HG02885 (cell line): ENCODE data around the gene GCNA.

Source experiments
- ATAC-seq: cut with Tn5 transposase; IDR thresholded peaks from one replicate; pipeline ENCODE4 v1.9.1; 2021; ENCODE audit warnings: mild to moderate bottlenecking; ENCODE audit not compliant: unreplicated experiment, poor library complexity

Gene GCNA

DNA sequence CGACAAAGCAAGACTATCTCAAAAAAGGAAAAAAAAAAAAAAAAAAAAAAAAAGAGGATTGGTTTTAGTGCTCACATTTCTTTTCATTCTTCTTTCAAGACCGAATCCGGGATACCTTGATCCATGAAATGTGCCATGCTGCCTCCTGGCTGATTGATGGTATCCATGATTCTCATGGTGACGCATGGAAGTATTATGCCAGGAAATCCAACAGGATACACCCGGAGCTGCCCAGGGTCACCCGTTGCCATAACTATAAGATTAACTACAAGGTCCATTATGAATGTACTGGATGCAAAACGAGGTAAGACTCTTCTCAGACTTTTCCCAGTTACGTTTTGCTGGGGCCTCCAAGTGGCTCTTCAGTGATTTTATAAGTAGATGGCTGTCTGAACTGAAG is 34.0 kb downstream of the GCNA start:
- no peak for ATAC-seq

DNA sequence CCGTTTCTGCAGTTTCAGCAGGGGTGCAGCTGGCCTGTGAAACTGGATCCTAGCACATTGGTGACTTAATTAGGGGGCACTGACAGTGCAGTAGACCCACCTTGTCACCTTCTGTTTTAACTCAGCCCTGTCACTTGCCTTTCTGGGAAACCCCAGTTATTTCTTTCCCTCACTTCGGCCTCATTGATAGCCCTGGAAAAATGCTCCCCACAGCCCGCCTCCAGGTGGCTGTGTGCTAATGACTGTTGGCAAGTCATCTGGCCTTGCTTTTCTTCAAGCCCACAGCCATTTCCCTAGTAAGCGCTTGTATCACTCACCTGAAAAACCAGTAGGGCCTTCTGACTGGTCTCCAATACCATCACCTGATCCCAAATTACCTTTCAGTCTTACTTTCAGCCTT is 36.8 kb downstream of the GCNA start:
- no peak for ATAC-seq

DNA sequence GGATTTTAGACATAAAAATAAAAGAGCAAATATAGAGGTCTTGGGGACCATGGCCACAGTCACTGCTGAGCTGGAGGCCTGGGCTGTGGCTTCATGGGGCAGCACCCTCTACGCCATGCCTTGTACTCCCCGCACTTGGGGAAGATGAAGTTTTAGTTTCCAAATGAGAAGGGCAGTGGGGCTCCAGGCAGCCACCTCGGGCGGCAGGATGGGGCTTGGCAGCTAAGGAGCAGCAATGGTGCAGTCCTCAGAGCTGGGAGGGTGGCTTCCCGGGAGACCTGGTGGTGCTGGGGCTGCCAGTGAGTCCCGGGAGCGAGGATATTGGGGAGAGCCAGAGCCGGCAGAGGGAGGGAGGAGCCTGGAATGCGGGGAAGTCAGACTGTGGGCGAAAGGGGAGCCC is 37.7 kb downstream of the GCNA start:
- no peak for ATAC-seq

DNA sequence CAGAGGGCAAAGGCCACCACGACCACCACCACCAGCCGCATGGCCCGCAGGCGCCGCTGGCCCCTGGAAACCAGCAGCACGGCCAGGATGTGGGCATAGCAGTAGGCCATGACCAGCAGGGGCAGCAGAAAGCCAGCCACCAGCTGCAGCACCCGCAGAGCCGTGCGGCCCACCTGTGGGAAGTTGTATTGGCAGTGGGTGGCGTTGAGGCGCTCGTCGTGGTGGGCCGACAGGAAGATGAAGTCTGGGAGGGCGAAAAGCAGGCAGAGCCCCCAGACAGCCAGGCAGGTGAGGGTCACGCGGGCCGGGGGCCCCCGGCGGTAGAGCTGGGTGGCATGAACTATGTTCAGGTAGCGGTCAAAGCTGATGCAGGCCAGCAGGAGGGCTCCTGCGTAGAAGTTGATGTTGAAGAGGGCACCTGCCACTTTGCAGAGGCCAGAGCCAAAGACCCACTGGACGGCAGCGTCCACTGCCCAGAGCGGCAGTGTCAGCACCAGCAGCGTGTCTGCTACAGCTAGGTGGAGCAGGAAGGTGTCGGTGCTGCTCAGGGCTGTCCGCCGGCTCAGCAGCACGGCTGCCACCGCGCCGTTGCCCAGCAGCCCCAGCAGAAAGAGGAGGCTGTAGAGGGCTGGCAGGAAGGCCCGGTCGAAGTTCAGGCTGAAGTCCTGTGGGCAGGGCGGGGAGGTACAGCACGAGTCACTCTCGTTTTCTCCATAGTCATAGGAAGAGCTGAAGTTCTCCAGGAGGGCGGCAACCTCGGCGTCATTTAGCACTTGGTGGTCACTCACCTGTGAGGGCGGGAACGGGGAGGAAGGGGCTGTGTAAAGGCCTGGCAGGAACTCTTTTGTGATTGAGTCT is 38.7 kb downstream of the GCNA start:
- no peak for ATAC-seq

DNA sequence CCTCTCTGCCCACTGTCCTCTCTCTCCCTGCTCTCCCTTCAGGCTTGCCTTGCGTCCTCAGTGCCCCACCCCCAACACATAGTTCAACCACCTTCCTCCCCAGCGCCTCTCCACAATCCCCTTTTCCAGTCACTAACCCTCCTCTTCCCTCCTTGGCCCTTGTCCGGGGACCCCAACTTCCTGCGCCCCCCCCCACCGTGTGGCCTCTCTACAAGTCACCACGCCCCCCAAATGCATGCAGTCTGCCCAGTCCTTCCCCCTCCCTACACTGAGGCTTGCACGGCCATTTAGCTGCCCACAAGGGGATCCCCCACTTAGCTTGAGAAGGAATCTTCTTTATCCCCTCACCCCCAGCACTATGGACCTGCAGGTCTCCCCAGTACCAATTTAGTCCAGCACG is 39.5 kb downstream of the GCNA start:
- no peak for ATAC-seq

DNA sequence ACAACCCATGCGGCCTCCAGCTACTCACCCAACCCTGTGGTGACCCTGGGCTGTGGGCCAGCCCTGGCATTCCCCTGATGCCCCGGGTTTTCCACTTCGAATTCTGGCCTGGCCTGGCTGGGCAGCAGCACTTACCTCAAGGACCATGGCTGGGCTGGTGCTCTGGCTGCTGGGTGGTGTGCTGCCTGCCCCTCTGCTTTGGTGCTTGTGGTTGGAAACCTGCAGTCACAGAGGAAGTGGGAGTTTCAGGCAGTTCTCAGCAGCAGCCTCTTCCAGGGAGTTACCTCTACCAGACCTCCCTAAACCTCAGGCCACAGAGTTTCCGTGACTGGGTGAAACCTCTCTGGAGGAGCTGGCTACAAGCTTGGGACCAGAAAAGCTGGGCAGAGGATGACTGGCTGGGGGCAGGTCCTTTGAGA is 40.1 kb downstream of the GCNA start, which contains the start of gene CXCR3:
CXCR3 (minus strand) TSS at position 209 of the 419 bp plus-strand sequence; CDS start at position 147, 62 bp downstream.
- peak; percentile 57 for ATAC-seq

DNA sequence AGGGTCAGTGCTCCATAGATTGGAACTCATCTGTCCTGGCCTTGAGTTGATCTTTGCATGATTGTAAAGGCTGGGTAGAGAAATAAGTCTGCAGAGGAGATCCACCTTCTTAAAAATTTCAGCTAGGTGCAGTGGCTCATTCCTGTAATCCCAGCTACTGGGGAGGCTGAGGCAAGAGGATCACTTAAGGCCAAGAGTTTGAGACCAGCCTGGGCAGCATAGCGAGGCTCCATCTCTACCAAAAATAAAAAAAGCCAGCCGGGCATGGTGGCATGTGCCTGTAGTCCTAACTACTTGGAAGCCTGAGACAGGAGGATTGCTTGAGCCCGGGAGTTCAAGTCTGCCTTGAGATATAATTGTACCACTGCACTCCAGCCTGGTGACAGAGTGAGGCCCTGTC is 40.5 kb downstream of the GCNA start:
- ATAC-seq = no peak

DNA sequence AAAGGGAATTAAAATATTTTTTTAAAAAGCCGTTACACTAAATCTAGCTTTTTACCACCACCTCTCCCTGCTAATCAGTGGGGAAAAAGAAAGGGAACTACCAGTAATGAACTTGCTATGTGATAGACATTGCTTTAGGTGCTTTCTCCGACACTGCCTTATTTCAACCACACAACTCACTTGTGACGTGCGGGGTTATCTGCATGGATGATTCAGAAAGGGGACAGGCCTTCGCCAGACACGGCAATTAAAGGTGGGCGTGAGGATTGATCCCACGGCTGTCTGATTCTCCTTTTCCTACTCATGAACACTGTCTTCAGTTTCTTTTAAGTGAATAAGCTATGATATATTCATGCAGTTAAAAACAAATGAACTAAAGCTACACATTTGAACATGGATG is 41.0 kb downstream of the GCNA start:
- ATAC-seq = no peak

DNA sequence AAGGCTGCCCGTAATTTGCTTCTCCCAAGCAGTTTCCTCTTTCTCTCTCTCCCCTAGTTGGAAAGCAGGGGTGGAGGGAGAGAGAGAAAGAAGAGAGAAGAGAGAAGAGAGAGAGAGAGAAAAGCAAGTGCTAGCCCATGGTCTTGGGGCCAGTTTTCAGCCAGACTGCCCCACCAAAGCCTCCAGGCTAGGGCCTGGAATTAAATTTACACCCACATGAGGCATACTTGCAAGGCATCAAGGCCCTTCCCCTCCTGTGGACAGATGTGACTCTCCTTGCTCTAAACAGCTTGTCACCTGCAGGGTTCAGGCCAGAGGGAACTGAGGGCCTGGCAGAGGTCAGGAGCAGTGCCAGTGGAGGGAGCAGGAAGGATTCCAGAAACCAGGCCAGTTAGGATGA is 41.7 kb downstream of the GCNA start:
- no peak for ATAC-seq

DNA sequence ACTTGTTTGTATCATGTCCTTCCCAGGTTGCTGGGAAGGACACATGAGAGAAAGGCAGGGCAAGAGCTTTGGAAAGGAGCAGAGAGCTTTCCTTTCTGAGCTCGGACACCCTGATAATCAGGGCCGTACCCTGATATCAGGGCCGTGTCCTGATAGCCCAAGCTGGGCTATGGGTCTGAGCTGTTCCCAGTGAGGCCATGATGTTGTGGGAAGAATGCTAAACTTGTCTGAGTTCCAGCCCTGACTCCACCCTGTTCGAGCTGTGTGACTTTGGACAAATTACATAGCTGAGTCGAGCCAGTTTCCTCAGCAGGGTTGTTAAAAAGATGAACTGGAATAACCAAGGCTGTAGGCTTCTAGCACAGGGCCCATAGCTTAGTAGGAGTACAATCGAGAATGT is 43.4 kb downstream of the GCNA start:
- ATAC-seq = no peak

DNA sequence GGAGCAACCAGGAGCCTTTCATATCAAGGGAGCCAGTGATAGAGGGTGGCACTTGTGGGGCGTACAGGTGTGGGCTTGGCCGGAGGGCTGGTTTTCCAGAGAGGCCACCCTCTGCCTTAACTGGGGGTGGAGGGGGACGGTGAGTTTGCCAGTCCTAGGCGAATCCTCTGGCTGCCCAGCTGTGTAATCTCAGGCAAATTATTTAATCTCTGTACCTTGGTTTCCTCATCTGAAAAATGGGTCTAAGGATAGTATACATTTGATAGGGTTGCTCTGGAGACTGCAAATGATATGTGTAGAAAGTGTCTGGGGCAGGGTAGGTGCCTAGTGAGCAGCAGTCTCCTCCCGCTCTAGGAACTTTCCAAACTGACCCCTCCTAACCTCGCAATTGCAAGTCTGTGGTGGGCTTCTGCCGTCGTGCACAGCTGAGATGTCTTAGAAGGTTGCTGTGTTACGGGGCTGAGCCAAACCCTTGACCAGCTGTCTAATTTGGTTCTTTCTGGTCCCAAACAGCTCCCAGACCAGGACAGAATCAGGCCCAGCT is 43.9 kb downstream of the GCNA start:
- peak; percentile 0 for ATAC-seq

DNA sequence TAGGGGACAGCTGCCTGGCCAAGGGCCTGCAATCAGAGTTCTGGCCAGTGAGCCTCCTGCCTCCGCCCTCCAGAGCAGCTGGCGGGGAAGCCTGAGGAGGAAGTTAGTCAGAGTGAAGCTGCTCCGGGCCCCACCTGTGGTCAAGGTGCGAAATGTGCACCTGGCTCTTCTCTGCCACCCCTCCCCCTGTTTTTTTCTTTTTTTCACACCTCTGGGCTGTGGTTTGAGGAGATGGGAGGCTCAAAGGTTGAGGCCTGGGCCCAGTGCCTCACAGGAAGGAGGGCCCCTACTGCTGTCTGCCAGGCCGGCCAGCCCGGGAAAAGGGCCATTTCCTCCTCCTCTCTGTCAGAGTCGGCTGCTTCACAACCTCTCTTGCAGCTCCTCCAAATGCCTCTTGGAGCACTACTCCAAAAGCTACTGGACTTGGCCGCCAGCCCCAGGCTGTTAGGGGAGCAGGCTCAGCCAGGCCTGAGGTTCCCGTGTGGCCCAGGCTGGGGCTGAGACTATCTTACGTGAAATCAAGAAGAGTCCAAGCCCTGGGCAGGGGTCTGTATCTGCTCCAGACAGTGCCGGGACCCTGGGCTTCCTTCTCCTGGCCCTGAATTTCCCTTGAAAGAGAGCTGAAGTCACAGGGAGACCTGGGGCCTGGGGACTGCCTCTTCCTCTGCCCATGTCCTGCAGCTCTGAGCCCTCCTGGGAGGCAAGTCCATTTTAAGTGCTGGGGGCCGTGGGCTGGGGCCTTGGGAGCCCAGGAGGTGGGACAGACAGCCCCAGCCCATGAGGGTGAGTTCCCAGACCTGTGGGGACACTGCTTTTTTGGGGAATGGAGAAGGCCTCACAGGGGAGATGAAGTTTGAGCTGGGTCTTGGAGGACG is 44.6 kb downstream of the GCNA start:
- peak; percentile 54 for ATAC-seq

DNA sequence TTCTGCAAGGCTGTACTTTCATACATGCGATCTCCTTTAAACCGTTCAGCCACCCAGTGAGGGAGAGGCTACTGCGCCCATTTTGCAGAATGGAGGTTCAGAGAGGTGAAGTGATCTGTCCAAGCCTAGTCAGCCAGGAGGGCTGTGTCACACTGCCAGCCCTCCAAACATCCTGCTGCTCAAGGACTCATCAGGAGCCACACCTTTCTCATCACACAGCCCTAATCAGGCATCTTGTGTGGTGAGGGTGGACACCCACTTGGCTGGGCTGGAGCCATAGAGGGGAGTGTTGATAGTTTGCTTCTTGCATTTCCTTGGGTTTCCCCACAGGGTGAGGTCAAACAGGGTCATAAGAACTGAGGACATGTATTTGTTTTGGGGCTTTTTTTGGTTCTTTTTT is 45.5 kb downstream of the GCNA start:
- ATAC-seq = no peak

DNA sequence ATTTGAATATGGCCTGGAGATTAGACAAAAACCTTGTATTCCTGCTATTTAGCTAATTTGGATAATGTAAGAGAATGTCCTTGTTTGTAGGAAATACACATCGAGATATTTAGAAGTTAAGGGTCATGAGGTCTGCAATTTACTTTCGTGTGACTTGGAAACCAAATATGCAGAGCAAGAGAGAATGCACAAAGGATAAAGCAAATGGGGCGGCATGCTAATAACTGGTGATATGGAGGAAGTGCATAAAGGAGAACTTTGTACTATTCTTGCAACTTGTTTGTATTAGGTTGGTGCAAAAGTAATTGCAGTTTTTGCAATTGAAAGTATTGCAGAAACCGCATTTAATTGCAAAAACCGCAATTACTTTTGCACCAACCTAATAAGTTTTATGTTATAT is 47.2 kb downstream of the GCNA start:
- no peak for ATAC-seq

DNA sequence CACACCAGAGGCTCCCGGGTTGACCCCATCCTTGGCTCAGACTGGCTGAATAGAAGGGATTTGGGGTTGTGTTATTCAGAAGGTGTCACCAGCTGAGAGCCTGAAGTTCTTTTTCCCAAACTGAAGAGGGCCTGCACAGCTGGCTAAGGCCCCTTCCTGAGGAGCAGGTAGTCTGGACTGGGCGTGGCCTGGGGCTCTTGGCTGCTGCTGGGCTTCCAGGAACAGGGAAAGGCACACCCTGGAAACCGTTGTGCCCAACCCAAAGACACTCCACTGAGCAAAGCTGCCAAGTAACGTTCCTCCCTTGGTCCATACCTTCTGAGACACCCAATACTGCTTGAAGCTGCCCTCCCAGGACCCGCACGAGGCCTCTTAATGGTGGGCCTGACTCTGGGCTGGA is 48.3 kb downstream of the GCNA start:
- ATAC-seq = no peak

DNA sequence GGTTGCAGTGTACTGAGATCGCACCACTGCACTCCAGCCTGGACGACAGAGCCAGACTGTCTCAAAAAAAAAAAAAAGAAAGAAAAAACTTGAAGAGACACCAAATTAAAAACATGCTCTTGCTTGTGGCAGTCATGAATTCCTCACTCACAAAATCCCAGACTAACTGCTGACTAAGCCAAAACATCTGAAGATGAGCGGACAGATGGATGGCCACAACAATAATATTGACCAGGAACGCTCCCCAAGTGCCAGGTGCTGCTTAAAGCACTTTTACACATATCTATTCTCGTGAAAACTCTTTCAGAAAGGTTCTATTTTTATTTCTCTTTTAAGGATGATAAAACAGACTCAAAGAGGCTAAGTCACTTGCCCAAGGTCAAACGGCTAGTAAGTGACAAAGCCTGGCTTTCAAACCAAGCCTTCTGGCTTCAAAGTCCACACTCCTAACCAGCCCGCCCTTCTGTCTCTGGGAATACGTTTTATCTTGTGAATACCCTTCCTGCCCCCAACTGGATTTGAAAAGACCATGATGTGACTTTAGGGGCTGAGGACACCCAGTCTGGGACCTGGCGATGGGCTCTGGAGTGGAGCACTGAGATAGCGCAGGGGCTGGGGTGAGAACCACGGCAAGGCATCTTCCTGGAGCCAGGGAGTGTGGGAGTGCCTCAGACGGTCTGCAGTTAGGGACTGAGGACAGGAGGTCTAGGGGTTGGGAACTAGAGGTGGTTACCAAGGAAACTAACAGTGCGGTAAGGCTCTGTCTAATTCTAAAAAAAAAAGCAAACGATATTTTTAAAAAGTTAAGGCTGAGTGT is 49.6 kb downstream of the GCNA start:
- no peak for ATAC-seq

DNA sequence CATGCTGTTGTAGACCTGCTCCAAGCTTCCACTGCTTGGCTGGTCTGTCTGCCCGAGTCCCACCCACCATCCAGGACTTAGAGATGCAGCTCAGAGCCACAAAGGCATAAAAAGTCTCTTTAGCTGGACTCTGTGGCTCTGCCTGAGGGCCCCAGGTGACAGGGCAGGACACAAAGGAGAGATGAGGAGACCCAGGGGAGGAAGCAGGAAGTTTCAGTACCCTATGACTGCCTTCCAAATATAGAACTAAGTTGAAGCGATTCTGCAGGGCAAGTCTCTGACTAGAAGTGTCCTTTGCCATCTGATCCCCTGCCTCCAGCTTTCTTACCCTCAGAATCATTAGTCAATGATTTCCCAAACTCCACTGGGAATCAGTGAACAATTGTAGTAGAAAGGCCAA is 51.2 kb downstream of the GCNA start:
- peak; percentile 78 for ATAC-seq

DNA sequence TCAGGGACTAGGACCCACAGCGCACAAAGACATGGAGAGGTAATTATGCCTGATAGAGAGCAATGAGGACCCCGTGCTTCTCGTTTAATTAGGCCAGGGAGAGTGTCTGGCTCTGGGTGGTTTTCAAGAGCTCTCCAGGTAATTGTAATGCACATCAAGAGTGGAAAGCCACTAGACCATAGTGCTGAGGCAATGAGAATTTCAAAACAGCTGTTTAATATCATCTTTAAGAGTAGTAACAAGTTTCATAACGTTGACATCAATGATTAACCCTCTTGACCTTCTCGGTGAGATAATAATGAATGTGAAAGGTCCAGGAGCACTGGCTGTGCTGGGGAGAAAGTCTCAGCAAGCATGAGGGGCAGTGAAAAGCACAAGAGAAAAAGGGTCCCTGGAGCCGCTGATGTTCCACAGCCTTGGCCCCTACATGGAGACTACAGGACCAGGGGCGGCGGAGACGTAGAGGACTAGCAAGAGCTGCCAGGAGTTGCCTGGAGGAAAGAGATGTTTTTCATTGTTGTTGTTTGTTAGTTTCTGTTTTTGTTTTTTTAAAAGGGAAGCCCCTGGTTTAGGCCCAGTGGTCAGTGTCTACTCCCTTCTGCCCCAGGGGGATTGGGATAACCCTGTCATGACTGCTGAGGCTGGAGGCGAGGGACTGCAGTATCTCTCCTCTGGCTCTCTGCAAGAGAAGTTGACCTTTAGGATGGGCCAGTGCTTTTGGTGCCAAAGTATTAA is 54.9 kb downstream of the GCNA start:
- ATAC-seq = no peak

DNA sequence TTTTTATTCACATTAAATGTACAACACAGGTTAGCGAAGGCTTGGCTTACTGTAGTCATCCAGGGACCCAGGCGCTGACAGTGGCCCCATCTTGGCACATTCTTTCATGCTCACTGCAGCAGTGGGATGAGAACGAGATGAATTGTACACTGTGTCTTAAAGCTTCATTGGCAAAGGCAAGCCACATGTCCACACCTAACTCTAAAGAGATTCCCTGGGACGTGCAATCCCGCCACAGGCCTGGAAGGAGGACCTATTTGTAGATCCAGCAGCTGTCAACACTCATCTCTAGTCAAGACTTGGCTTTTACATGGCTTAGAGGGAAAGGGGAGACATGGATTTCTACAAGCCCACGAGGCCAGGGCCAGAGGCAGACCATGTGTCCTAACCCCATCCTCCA is 56.1 kb downstream of the GCNA start:
- no peak for ATAC-seq
